ENCODE measurements around the gene TBC1D8.
"Not testable (repeated sequence)": the region's sequence is repeated elsewhere in the genome, so short reads cannot be mapped to it uniquely, and the experiment has no call there.

Gene TBC1D8

GRCh38 chr2:101058386-101058785, 92.8 kb downstream of the TBC1D8 start:
- no peak for DNase-seq

- DNase-seq, result no peak
These were observed 93.9 kb downstream of the TBC1D8 start for GRCh38 chr2:101057051-101057933.

GRCh38 chr2:101053117-101053516, 98.1 kb downstream of the TBC1D8 start:
- DNase-seq, result no peak

GRCh38 chr2:101052147-101052546, 99.0 kb downstream of the TBC1D8 start:
- DNase-seq, result no peak

GRCh38 chr2:101050886-101051285, 100.3 kb downstream of the TBC1D8 start:
- not testable (repeated sequence) for DNase-seq

- DNase-seq, result no peak
These were observed 102.4 kb downstream of the TBC1D8 start for GRCh38 chr2:101048756-101049155.

GRCh38 chr2:101047774-101048173, 103.4 kb downstream of the TBC1D8 start:
- DNase-seq, result no peak

- DNase-seq, result no peak
These were observed 104.0 kb downstream of the TBC1D8 start for GRCh38 chr2:101047075-101047766.

GRCh38 chr2:101045330-101045729, 105.9 kb downstream of the TBC1D8 start:
- no peak for DNase-seq

GRCh38 chr2:101041413-101041812, 109.8 kb downstream of the TBC1D8 start:
- no peak for DNase-seq

- DNase-seq, result no peak
These were observed 110.4 kb downstream of the TBC1D8 start for GRCh38 chr2:101040761-101041160.

GRCh38 chr2:101040072-101040471, 111.1 kb downstream of the TBC1D8 start:
- no peak for DNase-seq

- no peak for DNase-seq
These were observed 112.5 kb downstream of the TBC1D8 start for GRCh38 chr2:101038455-101039255.

GRCh38 chr2:101037161-101037755, 113.9 kb downstream of the TBC1D8 start:
- DNase-seq, result no peak

GRCh38 chr2:101036562-101036961, 114.6 kb downstream of the TBC1D8 start:
- DNase-seq, result no peak

GRCh38 chr2:101032084-101032776, 119.0 kb downstream of the TBC1D8 start:
- no peak for DNase-seq

GRCh38 chr2:101030866-101031554, 120.2 kb downstream of the TBC1D8 start:
- DNase-seq, result no peak

- DNase-seq, result no peak
These were observed 123.3 kb downstream of the TBC1D8 start for GRCh38 chr2:101027852-101028251.

GRCh38 chr2:101026923-101027469, 124.2 kb downstream of the TBC1D8 start:
- DNase-seq, result no peak

GRCh38 chr2:101026253-101026701, 124.9 kb downstream of the TBC1D8 start:
- no peak for DNase-seq

- DNase-seq, result no peak
These were observed 125.6 kb downstream of the TBC1D8 start for GRCh38 chr2:101025561-101025960.

All from NCI-H774 (cell line).